ENCODE results near the gene RHBDL1.

RHBDL1 gene

GRCh38 chr16:675884-676564, 553 bp downstream of the RHBDL1 start:
- no peak for DNase-seq

- no peak for DNase-seq
Observed at GRCh38 chr16:676565-676902, 1.1 kb downstream of the RHBDL1 start.

GRCh38 chr16:676913-677312, 1.4 kb downstream of the RHBDL1 start:
- no peak for DNase-seq

GRCh38 chr16:677316-678190, 2.1 kb downstream of the RHBDL1 start:
- no peak for DNase-seq

- no peak for DNase-seq
Observed at GRCh38 chr16:678209-678857, 2.9 kb downstream of the RHBDL1 start.

GRCh38 chr16:678858-679813, 3.7 kb downstream of the RHBDL1 start:
- peak; percentile 60 to 68 for DNase-seq

GRCh38 chr16:679814-680624, 4.5 kb downstream of the RHBDL1 start, which contains the start of gene STUB1:
Gene STUB1 (plus strand): TSS chr16:680410. CDS start chr16:680526, 116 bp downstream.
- DNase-seq, result peak; percentile 84 to 93

- no peak for DNase-seq
Observed at GRCh38 chr16:680625-680945, 5.1 kb downstream of the RHBDL1 start.

GRCh38 chr16:680967-681745, 5.7 kb downstream of the RHBDL1 start:
- DNase-seq, result no peak

GRCh38 chr16:681746-682427, 6.4 kb downstream of the RHBDL1 start:
- DNase-seq, result no peak

GRCh38 chr16:682493-683395, 7.3 kb downstream of the RHBDL1 start:
- no peak for DNase-seq

GRCh38 chr16:683396-684070, 8.1 kb downstream of the RHBDL1 start:
- DNase-seq, result no peak

GRCh38 chr16:684071-684794, 8.8 kb downstream of the RHBDL1 start, which contains the start of gene JMJD8:
Gene JMJD8 (minus strand): TSS chr16:684334. CDS start chr16:684319, 15 bp downstream.
- DNase-seq, result peak; percentile 98 to 99

- DNase-seq, result no peak
Observed at GRCh38 chr16:684961-685696, 9.7 kb downstream of the RHBDL1 start.

- no peak for DNase-seq
Observed at GRCh38 chr16:685967-686366, 10.5 kb downstream of the RHBDL1 start.

- DNase-seq, result no peak
Observed at GRCh38 chr16:686459-687260, 11.2 kb downstream of the RHBDL1 start.
